HT-29 (cell line): ENCODE measurements around the gene DROSHA. TPM values are rescaled to one million over a fixed set of nuclear protein-coding genes. Genes with fewer than 3 reads are reported as not detected.

Experiments used
- DNase-seq: peaks from one replicate; pipeline ENCODE4 v3.0.0-alpha.2; 2015; ENCODE audit warnings: low spot score
- total RNA-seq: library from RNA; depleted of rRNA; stranded (reverse); fragments of >200 nt; shearing (Covaris generic); gene quantifications from 2 replicates; pipeline ENCODE4 v1.2.3, GENCODE V29; 2014

The DROSHA gene
- total RNA-seq, 1 experiment from 2014 or later: 42.5 TPM

DNA sequence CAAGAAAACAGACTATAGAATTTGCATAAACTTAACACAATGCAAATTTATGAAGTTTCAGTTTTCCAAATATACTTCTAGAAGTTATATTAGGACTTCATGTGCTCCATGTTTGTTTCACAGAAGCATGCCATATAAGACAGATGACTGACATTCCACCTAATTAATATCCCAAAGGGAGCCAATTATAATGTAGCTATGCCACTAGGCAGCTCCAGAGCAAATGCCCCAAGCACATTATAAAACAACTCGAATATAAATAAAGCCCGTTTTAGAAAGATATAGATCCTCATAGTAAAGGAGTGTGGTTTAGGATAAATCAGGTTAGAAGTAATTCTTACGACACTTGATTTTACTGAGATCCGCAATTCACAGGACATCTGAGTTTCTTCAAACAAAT lies 8.9 kb downstream of the DROSHA start:
- DNase-seq: no peak

DNA sequence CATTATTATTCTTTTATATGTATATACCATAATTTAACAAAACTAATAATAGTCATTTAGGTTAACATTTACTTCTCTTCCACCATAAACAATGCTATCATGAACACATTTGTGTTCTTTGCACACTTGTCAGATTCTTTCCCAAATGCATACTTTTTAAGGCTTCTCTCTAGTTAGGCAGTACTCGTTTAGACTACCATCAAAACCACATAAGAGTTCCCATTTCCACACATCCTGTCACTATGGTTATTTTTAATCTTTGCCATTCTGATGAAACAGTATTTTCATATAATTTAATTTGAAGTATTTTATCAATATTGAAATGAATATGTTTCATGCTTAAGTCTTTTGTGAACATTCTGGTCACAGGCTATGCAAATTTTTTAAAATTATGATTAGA lies 15.1 kb downstream of the DROSHA start:
- no peak for DNase-seq

DNA sequence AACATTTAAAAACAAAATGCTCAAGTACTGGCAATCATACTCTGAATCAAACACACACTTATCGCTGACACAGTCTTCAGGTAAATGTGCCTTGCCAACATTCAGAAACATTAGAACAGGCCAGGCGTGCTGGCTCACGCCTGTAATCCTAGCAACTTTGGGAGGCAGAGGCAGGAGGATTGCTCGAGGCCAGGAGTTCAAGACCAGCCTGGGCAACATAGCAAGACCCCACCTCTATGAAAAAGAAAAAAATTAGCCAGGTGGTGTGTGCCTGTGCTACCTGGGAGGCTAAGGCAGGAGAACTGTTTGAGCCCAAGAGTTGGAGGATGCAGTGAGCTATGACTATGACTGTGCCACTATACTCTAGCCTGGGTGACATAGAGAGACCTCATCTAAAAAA lies 20.6 kb downstream of the DROSHA start:
- DNase-seq: no peak

DNA sequence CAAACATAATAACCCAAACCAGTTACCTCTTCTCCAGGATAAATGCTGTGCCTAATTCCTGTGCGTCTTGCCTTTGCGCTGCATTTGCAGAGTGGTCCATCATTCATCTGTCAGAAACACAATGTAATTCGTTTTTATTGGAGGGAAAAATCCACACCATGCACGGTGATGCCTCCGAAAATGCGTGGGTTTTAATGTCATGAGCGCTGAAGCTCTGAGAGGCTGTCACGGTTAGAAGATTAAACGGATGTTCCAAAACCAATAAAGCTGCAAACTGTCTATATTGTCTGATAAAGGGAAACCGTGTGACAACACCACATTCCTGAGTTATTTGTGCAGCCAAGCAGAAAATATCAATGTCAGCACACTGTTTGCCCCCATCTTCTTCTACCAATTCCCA lies 27.4 kb downstream of the DROSHA start:
- DNase-seq: no peak

DNA sequence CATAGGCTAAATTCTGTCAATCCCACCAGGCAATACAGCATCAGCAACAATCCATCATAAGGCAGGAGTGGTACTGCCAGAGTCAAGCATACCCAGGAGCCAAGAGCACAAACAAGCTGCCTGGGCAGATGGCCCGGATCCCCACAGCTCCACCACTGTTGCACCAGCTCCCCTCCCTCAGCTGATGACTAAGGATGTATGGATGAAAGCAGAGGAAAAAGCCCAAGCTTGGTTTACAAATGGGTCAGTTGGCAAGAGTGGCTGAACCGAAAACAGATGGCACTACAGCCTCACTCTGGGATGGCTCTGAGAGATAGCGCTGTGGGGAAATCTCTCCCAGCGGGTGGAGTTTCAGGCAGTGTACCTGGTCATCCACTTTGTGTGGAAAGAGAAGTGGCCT lies 29.4 kb downstream of the DROSHA start:
- no peak for DNase-seq

DNA sequence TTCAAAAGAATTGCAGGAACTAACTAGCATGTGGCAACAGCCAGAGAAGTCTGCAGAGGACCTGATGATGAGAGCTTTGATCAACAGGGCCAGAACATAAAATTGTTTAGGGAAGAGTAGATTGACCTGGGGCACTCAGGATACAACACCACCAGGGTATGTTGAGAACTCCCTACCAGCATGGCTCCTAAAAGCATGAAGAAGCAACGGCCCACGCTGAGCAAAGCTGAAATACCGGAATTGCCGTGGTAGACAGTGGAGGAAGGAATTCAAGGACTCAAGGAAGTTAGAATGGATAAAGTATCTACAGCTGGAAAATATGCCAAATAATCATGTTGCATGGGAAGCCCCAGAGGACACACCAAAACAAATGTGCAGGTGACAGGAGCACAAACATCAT lies 31.6 kb downstream of the DROSHA start:
- DNase-seq: no peak

DNA sequence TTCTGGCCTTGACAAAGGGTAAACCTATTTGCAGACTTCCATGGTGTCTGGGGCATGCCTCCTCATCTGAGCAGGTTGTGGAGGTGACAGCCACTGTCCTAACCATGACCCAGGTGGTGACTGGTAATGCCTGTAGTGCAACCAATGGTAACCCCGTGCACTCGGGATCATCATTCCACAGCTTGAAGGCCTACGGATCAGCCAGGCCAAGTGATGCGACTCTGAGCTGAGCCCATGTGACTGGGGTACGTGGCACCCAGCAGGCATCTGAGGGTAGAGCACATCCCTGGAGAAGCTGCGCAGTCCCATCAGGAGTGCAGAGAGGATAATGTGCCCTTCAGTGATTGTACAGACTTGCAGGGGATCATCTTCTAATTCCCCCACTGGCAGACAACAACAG lies 35.0 kb downstream of the DROSHA start:
- DNase-seq: no peak

DNA sequence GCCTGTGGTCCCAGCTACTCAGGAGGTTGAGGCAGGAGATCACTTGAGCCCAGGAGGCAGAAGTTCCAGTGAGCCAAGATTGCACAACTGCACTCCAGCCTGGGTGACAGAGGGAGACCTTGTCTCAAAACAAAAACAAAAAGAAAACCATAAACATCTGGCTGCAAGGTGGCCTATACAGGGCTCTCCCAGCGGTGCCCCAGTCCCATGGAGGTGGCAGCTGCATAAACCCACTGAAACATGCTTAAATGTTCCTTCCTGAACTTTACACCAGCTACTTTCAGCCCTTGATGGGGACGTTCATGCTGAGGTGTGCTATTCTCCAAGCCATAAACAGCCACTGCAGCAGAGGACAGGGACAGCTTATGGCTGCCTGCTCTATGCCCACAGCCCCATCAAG lies 35.6 kb downstream of the DROSHA start:
- DNase-seq: no peak

DNA sequence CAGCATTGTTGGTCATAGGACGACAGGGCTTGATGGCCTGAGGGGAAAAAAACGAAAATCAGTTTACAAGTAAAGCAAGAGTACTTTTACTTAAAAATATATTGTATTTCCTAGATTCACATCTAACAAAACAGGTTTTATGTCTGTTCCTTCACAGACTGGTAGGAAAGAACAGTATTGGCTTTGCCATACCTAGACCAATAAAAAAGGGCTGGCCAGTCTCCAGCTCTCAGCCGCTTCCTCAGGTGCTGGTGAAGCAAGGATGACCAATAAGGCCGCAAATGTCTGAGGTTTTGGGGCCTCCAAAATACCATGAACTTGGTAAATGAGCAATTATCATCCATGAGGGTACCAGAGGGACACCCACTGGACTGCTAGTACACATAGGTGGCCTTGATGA lies 36.6 kb downstream of the DROSHA start:
- no peak for DNase-seq

DNA sequence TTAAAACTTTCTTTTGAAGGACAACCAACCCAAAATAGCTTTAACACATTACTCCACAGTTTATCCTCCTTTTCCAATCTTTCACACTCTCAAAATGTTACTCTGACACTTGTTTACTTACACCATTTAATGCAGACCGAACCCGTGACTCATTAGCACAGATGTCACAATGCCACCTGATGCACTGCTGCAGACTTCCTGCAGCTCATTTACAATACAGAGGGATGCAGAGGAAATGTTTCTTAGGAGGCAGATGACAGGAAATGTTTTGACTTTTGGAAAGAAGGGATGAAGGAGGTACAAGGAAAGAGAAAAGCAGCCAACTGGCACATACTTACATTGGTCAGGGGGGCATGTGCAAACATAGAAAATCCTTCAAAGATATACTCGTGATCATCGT lies 39.0 kb downstream of the DROSHA start:
- no peak for DNase-seq

DNA sequence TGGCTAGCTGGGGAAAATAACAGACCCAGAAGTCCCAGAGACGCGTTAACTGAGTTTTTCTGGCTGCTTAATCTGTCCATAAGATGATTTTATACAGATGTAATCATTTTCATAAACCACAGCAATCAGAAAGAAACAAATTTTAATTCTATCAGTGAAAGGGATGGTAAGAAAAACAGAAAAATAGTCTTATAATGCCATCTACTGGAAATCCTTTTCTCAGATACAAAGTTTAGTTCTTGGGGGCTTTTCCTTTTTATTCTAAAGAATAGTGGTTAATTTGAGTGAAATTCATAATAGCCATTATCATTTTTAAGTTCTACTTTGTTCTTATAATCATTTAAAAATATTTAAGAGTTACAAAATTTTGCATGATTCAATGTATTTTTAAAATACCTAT lies 44.4 kb downstream of the DROSHA start:
- DNase-seq: no peak

DNA sequence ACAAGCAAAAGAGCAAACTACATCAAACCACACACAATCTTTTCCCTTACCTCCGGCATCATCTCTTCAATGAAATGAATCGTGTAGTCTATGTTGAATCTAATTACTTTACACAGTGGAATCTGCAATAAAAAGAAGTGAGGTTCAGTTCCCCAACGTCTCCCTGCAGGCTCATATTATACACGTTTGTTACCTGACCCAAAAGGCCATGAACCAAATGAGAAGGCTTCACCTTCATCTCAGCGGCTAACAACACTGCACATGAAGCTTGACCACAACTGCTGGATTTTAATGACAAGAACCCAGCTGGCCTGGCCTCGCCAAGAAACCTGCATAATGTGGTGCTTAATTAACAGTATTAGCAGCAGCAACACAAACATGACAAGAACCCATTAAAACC lies 45.5 kb downstream of the DROSHA start:
- no peak for DNase-seq

DNA sequence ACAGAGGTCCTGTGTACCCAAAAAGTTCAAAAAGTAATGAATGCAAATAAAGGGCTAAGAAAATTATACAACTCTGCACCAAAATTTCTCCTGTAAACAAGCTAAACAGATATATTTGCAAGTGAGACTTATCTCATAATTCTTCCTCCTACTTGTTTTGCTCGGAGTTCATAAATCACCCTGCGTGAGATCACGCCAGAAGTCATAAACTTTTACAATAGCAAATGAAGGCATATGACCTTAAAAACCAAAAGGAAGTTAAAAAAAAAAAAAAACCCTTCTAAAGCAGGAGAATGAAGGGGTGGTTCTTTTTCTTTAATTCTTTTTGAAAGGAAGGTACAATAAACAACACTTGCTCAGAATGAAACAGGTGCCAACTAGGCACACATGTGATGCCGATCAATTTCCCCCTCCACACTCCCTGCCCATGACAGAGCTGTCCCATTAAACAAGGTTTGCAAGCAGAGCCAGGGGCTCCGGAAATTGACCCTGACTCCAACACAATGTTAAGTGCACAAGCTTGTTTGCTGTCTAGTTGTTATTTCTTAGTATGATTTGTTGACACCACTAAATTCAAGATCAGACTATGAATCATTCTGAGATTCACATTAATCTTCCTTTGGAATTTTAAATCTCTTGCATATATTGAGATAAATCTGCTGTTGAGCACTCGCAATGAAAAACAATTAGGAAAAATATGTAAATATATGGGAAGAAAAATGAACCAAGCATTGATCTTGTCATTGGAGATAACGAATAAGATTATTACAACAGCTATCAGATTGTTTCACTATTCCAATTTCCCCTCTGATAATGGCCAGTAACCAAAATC lies 46.3 kb downstream of the DROSHA start:
- DNase-seq: no peak

DNA sequence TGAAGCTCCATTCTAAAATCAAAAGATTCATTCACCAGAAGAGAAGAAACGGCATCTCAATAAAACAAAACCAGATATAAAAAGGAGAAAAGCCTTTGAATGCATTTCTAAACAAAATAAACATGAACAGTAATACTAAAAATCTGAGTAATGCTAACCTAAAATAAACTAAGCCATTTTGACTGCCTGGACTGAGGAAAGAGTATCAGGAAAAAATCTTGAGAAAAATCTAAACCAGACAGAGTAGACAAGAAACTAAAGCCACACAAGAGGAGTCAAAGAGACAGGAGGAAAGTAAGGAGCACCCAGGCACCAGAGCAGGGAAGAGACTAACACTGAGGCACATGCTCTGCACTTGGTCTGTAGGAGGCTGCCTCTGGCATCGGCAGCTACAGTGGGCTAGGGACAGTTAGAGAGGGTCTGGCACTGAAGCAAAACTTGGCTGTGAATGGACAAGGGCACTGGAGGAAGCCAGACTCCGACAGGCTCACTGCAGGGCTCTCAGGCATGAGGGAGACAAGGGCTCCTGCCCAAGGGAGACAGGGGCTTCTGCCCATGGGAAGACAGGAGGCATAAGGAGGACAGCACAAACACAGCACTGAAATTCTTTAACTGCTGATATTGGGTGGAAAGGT lies 50.2 kb downstream of the DROSHA start:
- no peak for DNase-seq

DNA sequence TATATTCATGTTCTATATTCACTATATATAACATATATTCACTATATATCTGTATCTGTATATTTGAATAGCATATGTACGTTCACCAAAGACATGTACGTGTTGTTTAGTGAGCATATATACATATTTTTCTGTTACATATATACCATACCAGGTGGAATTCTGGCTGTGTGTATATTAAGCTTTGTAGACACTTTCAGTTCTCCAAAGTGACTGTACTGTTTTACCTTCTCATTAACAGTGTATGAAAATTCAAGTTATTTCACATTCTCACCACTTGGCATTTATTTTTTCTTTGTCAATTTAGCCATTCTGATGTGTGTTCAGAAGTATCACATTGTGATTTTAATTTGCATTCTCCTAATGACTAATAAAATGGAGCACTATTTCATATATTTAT lies 52.2 kb downstream of the DROSHA start:
- DNase-seq: no peak

DNA sequence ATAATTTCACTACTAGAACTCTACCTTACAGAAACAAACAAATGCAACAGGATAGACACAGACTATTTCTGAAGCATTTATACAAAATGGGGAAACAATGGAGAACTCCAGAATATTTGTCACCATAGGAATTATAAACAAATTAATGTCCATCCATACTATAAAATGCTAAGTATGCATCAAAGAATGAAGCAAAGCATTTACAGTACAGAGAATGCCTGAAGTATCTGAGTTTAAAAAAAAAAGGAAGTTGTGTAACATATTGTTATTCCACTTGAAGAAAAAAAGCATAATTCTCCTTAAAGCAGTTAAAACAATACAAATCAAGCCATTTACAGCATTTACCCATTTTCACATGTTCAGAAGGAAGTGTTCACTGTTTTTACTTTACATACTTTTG lies 53.0 kb downstream of the DROSHA start:
- no peak for DNase-seq

DNA sequence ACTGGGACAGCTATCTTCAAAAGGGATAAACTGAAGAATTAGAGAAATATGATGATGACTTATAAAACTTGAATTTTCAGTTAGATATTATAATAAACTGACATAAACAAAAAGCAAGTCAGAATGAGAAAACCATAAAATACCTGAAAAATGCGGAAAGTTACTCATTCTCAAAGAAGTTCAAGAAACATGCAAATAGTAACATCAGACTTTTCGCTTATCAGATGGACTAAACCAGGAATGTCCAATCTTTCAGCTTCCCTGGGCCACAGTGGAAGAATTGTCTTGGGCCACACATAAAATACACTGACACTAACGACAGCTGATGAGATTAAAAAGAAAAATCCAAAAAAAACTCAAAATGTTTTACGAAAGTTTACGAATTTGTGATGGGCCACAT lies 53.9 kb downstream of the DROSHA start:
- DNase-seq: no peak

DNA sequence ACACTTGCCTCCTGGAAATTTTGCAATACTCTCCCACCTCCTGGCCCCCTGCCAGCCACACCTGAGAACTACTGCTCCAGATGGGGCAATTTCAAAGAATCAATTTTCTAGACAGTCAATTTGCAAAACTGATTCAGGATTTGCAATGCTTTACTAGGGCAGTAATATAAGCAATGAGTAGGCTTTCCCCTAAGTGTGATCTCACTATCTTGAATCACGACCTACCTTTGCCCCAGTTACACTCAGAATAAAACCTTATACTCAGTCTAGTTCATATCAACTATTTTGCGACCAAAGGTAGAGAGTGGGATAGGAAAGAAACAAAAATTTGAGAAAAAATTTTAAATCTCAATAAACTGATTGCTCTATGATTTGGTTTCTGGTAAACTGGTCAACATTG lies 54.4 kb downstream of the DROSHA start:
- DNase-seq: no peak

DNA sequence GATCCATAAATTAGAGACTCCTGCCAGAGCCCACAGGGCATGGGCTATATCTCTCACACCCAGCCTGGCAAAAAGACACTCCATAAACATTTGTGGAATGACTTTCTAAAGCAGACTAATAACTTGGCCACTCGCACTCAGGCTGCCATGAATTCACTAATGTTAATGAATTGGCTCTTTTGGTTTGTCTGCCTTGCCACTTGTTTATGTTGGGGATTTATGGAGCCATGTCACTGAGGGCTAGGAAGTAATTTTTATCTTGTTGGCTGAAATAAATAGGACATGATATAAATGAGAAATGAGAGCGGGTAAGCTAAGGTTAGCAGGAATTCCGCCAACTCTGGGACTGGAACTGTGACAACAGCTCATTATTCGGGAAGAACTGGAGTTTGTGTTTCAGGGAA lies 55.2 kb downstream of the DROSHA start:
- no peak for DNase-seq

DNA sequence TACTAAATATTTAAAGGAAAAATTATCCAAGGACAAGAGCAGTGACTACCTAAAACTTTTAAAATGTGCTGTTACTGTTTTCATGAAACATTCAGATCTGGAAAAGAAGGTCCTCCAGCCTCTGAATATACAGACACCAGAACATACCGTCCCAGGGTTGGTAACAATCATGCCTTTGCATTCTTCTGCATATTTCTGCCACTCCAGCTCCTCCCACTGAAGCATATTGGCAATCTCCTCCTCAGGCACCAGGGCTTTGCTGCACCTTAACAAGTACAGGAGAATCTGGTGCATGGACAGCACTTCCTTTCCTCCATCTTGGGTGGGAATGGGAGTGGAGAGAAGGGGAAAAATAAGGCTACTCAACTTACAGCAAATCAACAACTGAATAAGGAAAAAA lies 60.0 kb downstream of the DROSHA start:
- no peak for DNase-seq

DNA sequence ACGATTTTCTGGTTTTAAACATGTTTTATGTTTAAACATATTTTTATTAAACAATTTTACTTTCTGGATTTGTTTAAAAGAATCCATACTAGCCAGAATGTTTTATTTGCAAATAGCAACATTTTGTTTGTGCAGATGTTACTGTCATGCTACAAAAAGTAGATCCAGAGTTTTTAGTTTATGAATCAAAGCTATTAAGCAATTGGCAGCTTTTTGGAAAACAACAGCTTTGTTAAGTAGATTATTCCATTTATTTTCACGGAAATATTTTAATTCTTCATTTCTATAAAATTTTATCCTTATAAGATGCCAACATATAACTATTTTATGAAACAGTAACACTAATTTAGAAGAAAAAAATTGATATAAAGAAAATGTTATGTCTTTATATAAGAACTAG lies 60.9 kb downstream of the DROSHA start:
- DNase-seq: no peak

DNA sequence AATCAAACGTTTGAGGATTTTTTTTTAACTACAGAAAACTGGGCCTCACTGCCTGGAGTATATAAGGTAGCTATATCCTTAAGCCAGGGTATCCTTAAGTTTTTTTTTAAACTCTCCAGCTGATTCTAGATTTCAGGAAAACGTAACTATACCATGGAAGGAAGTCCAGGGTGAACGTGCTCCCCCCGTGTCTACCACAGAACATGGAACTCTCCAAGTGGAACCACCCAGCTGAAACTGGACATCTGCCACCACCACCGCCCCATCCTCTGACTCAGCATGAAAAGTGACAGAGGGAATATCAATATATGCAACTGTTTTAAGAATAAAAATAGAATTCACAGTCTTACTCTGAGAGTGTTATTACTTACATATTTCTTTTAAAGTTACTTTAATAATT lies 61.3 kb downstream of the DROSHA start:
- peak; percentile 51 for DNase-seq

DNA sequence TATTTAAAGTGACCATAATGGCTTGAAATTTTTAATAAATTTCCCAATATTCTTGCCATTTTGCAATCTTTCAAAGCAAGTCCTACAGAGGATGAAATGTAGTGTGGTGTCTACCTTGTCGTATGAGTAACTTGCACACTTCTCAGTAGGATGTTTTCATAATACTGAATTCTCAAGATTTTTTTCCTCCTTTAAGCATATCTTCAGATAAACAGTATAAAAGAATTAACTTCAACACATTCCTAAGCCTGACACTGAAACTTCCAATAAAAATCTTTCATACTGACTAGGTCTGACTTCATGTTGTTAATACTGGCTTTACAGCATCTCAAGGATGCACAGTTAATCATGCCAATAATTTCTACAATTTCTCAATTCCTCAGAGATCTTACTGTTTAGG lies 62.0 kb downstream of the DROSHA start:
- DNase-seq: no peak

DNA sequence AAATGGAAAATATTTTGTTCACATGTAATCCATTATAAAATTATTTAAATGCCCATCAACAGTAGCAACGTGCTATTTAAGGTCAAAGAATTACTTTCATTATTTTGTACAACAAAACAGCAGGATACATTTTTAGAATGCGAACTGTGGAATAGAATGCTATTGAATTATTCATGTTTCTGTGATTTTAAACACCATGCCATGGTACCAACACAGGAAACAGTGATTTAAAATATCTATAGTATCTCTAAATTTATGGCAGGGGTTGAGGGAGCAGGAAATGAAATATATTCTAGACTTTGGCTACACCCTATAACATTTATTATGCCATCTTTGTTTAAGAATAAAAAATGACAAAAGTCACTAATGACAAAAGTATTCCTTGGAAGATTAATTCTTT lies 62.4 kb downstream of the DROSHA start:
- no peak for DNase-seq
